Endothelial cell of umbilical vein (primary cell): ENCODE data around the gene GLI3. TPM values are rescaled to one million over a fixed set of nuclear protein-coding genes. Genes with fewer than 3 reads are reported as not detected.

Experiments used
- BruUV-seq: library from RNA; stranded (reverse); fragments of 400-500 nt; replicated peaks from 2 replicates; lab custom pipeline; 2021; lab: Mats Ljungman, UMichigan
- CTCF ChIA-PET: fragments of 300-600, 350-600 bp; sonication (Branson Sonifier 250); formaldehyde crosslinking; loops from one replicate; lab custom pipeline; 2021; ENCODE audit warnings: antibody characterized with exemption, inconsistent platforms; lab: Charles Lee
- POLR2A ChIA-PET: fragments of 300-600, 350-600 bp; sonication (Branson Sonifier 250); formaldehyde crosslinking; loops from one replicate; lab custom pipeline; 2021; ENCODE audit warnings: antibody characterized with exemption, inconsistent platforms; lab: Charles Lee
- DNase-seq: peaks from one replicate; pipeline ENCODE4 v3.0.0-alpha.2; 2011; ENCODE audit warnings: low read depth, low spot score
- FAIRE-seq: peaks from 2 replicates; lab custom pipeline; 2011; peaks lifted over from hg19 to GRCh38; lab: Jason Lieb, UNC
- H2AFZ ChIP-seq: 2 replicates; pipeline ENCODE4 v1.6.0; 2012; ENCODE audit warnings: low read depth, low read length, control low read depth, inconsistent platforms
- H3K27ac ChIP-seq: 2 replicates; pipeline ENCODE4 v1.5.1; 2011; ENCODE audit warnings: low read depth, mild to moderate bottlenecking, control low read depth, low read length, moderate library complexity; ENCODE audit not compliant: insufficient read depth
- H3K27me3 ChIP-seq, 2 experiments: 2 replicates each; pipeline versions ENCODE4 v1.6.0 to v1.6.1; 2011; ENCODE audit warnings: low read length in 2 of 2, mixed read lengths in 1 of 2; ENCODE audit not compliant: control insufficient read depth in 2 of 2, insufficient read depth in 2 of 2
- H3K36me3 ChIP-seq, 2 experiments: 2 replicates in 1 of 2; 3 replicates in 1 of 2; pipeline ENCODE4 v1.5.1; 2011; ENCODE audit warnings: low read length in 2 of 2, mild to moderate bottlenecking in 1 of 2, moderate library complexity in 1 of 2; ENCODE audit not compliant: control insufficient read depth in 2 of 2, insufficient read depth in 2 of 2; ENCODE audit errors: extremely low read depth in 1 of 2
- H3K4me1 ChIP-seq: 3 replicates; pipeline ENCODE4 v1.5.1; 2011; ENCODE audit warnings: mild to moderate bottlenecking, low read length; ENCODE audit not compliant: control insufficient read depth, insufficient read depth; ENCODE audit errors: extremely low read depth
- H3K4me2 ChIP-seq: 2 replicates; pipeline ENCODE4 v1.6.1; 2011; ENCODE audit warnings: low read length, control low read depth, mixed read lengths; ENCODE audit not compliant: insufficient read depth
- H3K4me3 ChIP-seq, 3 experiments: fragments of 200-600 bp in 1 of 3; sonication (generic), shearing (Covaris generic) in 1 of 3; replicated peaks in 1 of 3; 2 replicates each; pipeline ENCODE4 v1.5.1; 2011 to 2016; ENCODE audit warnings: control low read depth in 3 of 3, low read length in 3 of 3, mild to moderate bottlenecking in 2 of 3, inconsistent platforms in 1 of 3, low read depth in 1 of 3, moderate library complexity in 1 of 3; ENCODE audit not compliant: insufficient read depth in 1 of 3
- H3K79me2 ChIP-seq: 2 replicates; pipeline ENCODE4 v1.6.0; 2012; ENCODE audit warnings: low read length, inconsistent platforms; ENCODE audit not compliant: control insufficient read depth, insufficient read depth
- H3K9ac ChIP-seq: replicated peaks from 2 replicates; pipeline ENCODE3; 2011; ENCODE audit warnings: low read length, control low read depth; ENCODE audit not compliant: insufficient read depth; ENCODE audit errors: extremely low read depth
- H3K9me1 ChIP-seq: replicated peaks from 3 replicates; pipeline ENCODE4 v1.6.0; 2011; ENCODE audit warnings: mild to moderate bottlenecking, low read length; ENCODE audit not compliant: control insufficient read depth, insufficient read depth; ENCODE audit errors: extremely low read depth
- H3K9me3 ChIP-seq: replicated peaks from 2 replicates; pipeline ENCODE4 v1.5.1; 2012; ENCODE audit warnings: low read length, inconsistent platforms; ENCODE audit not compliant: control insufficient read depth, insufficient read depth
- H4K20me1 ChIP-seq: replicated peaks from 2 replicates; pipeline ENCODE3; 2011; ENCODE audit warnings: mild to moderate bottlenecking, low read length; ENCODE audit not compliant: control insufficient read depth, insufficient read depth; ENCODE audit errors: extremely low read depth
- EZH2 ChIP-seq: IDR thresholded peaks from 2 replicates; pipeline ENCODE4 v1.6.1; 2012; ENCODE audit warnings: borderline replicate concordance, low read depth, mild to moderate bottlenecking, moderate library complexity, low read length, inconsistent platforms; ENCODE audit not compliant: severe bottlenecking
- FOS ChIP-seq: IDR thresholded peaks from 2 replicates; pipeline ENCODE4 v1.6.1; 2011; ENCODE audit warnings: mild to moderate bottlenecking, low read length, moderate library complexity, borderline replicate concordance; ENCODE audit not compliant: insufficient read depth
- GATA2 ChIP-seq: IDR thresholded peaks from 2 replicates; pipeline ENCODE4 v1.7.0; 2011; ENCODE audit warnings: low read depth, mild to moderate bottlenecking, moderate library complexity, mixed read lengths, low read length; ENCODE audit not compliant: insufficient read length, insufficient read depth
- JUN ChIP-seq: IDR thresholded peaks from 2 replicates; pipeline ENCODE4 v1.6.1; 2011; ENCODE audit warnings: borderline replicate concordance, low read depth; ENCODE audit not compliant: insufficient read length, insufficient read depth
- MYC ChIP-seq: IDR thresholded peaks from one replicate; pipeline ENCODE4 v1.6.1; 2011; ENCODE audit warnings: mild to moderate bottlenecking, low read depth, low read length
- POLR2A ChIP-seq: IDR thresholded peaks from 2 replicates; pipeline ENCODE4 v1.6.1; 2012; ENCODE audit warnings: low read depth, mild to moderate bottlenecking, control low read depth, low read length
- POLR2AphosphoS5 ChIP-seq: IDR thresholded peaks from 2 replicates; pipeline ENCODE4 v1.6.1; 2012; ENCODE audit warnings: low read depth, mild to moderate bottlenecking, control low read depth, low read length, moderate library complexity; ENCODE audit not compliant: insufficient read depth
- dilution Hi-C: fragments of 300-500 bp; cut with MboI; formaldehyde crosslinking; loops from one replicate; pipeline ENCODE4 v1.15.0; 2019; ENCODE audit warnings: low sequenced_read_pairs; ENCODE audit not compliant: extremely low pct_ligation_motif_present
- intact Hi-C: fragments of 100-400 bp; cut with micrococcal nuclease; formaldehyde crosslinking; loops from one replicate; pipeline ENCODE4 v1.10.0; 2022
- polyA plus RNA-seq, 4 experiments: library from polyadenylated mRNA; depleted of rRNA in 3 of 4; stranded (reverse) in 3 of 4; unstranded in 1 of 4; fragments of >200 nt; gene quantifications; 2 replicates each; pipeline versions ENCODE4 v1.2.1 to v1.2.3, GENCODE V29; 2011 to 2012; ENCODE audit warnings: missing spikeins in 1 of 4
- total RNA-seq: library from RNA; stranded (reverse); gene quantifications from 2 replicates; pipeline ENCODE4 v1.2.3, GENCODE V29; 2021
- TF ChIP-seq, protein P1 (sequence below): IDR thresholded peaks from 2 replicates; pipeline ENCODE4 v1.6.1; 2011; ENCODE audit not compliant: insufficient read depth, insufficient read length
- TF ChIP-seq, protein P2 (sequence below), 2 donors: IDR thresholded peaks; 1 replicate in 1 of 2; 2 replicates in 1 of 2; pipeline ENCODE4 v1.5.1; 2011; ENCODE audit warnings: low read length in 2 of 2, mild to moderate bottlenecking in 2 of 2, moderate library complexity in 2 of 2, control low read depth in 1 of 2, inconsistent platforms in 1 of 2, low read depth in 1 of 2; ENCODE audit not compliant: insufficient read depth in 1 of 2; ENCODE audit errors: extremely low read depth in 1 of 2

GLI3 gene
- total and polyA plus RNA-seq, 2 donors (not counting 3 experiments of a cell fraction or from before 2014, with no cell fraction given) = 6.0 to 24.9 TPM

DNA sequence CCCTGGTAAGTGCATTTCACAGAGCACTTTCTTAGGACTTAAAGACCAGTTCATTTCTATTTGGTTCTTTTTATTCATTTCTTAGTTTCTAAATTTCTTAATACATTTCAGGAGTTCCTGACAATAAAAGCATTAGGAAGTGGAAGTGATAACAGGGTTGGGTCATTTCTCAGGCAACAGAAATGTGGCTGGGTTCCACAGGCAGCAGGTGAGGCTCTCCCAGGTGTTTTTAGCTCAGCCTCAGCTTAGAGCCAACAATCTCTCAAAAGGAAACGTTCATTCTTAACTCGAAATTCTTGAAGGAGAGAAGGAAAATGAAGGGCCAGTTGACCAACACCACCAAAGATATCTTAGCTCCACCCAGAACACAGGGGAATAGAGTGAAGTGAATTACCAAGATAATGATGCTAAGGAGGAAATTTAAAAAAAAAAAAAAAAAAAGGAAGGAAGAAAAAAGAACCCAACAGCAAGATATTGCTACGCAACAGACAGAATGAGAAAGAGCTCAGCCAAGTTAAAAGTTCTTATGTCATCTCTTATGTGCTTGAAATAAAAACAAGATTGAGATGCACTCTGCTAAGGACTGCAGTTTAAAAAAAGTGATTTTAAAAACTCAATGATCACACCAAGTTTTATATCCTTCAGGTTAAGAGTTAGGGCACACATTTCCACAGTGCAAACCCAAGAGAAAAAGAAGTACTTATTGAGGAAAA is 230.1 kb downstream of the GLI3 start:
- intact Hi-C loops = no loop called here
- Histone ChIP-seq H3K27ac (no peak overlapping the region), H3K79me2 (no peaks in the 10 kb centered on the region), H3K9me3 (no peaks in the 10 kb centered on the region), H3K4me1 (no peaks in the 10 kb centered on the region), H3K4me3 (no peak overlapping the region), H4K20me1 (no peaks in the 10 kb centered on the region), H3K9me1 (no peaks in the 10 kb centered on the region), H3K4me2 (no peak overlapping the region), H3K27me3 (no peaks in the 10 kb centered on the region), H3K36me3 (peaks cover 0 to 2% of the 10 kb centered on the region in 2 experiments), H3K9ac (no peak overlapping the region), H2AFZ (no peak overlapping the region)
- dilution Hi-C loops = no loop called here
- FAIRE-seq = no peak
- DNase-seq = no peak
- POLR2A ChIA-PET = no interaction called here
- BruUV-seq = no TSS peak
- TF ChIP-seq FOS = no peak
- no peak for TF ChIP-seq GATA2
- TF ChIP-seq POLR2AphosphoS5 = no peak
- TF ChIP-seq MYC = no peak
- TF ChIP-seq, protein P1, sequence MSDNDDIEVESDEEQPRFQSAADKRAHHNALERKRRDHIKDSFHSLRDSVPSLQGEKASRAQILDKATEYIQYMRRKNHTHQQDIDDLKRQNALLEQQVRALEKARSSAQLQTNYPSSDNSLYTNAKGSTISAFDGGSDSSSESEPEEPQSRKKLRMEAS = no peak
- TF ChIP-seq JUN = no peak
- TF ChIP-seq, protein P2, sequence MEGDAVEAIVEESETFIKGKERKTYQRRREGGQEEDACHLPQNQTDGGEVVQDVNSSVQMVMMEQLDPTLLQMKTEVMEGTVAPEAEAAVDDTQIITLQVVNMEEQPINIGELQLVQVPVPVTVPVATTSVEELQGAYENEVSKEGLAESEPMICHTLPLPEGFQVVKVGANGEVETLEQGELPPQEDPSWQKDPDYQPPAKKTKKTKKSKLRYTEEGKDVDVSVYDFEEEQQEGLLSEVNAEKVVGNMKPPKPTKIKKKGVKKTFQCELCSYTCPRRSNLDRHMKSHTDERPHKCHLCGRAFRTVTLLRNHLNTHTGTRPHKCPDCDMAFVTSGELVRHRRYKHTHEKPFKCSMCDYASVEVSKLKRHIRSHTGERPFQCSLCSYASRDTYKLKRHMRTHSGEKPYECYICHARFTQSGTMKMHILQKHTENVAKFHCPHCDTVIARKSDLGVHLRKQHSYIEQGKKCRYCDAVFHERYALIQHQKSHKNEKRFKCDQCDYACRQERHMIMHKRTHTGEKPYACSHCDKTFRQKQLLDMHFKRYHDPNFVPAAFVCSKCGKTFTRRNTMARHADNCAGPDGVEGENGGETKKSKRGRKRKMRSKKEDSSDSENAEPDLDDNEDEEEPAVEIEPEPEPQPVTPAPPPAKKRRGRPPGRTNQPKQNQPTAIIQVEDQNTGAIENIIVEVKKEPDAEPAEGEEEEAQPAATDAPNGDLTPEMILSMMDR (IDR thresholded peaks at IDR 0.05; ENCODE audit: extremely low read depth in 1 of 2, insufficient read depth in 1 of 2, low read depth in 1 of 2, low read length in 2 of 2) = no peak
- TF ChIP-seq EZH2 = no peak
- no peak for TF ChIP-seq POLR2A
- CTCF ChIA-PET = interaction anchor here (1.0 kb wide), 1 partner anchor 64 kb away, joined by 3 read pairs; no protein-coding TSS in a partner anchor
